ENCODE results near the gene KCNQ5.
"Not testable (repeated sequence)": the region's sequence is repeated elsewhere in the genome, so short reads cannot be mapped to it uniquely, and the experiment has no call there.

KCNQ5 gene

DNA sequence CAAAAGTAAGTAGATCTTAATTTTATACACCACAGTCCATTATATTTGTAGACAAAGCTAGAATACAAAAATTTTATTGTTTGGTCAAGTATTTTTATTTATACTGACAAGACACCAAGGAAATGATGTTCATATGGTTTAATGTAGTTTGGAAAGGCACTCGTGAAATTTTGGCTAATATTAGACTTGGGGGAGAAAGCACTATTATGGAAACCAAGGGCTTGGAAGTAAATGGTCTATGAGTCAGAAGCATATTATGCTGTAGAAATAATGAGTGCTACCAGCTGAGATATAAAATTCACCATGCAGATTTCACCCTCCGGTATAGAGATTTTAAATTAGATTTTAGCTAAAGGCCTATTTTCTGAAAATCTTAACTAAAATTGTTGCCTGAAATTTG is 233.6 kb downstream of the KCNQ5 start:
- no peak for DNase-seq

DNA sequence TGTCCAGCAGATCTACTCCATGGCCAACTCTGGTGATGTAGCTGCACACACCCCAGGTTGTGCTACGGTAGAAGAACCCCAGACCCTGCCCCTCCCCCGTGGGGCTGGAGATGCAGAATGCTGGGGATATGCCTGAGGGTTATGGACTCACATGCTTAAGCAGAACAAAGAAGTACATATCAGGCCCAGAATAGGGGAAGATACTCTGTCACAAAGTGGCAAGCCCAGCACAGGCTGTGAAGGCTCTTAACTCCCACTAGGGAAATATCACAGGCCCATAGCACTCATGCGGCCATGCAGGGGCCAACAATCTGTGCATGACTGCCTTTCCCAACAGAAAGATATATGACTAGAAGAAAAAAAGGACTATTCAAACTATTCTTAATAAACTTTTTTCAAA is 234.9 kb downstream of the KCNQ5 start:
- no peak for DNase-seq

DNA sequence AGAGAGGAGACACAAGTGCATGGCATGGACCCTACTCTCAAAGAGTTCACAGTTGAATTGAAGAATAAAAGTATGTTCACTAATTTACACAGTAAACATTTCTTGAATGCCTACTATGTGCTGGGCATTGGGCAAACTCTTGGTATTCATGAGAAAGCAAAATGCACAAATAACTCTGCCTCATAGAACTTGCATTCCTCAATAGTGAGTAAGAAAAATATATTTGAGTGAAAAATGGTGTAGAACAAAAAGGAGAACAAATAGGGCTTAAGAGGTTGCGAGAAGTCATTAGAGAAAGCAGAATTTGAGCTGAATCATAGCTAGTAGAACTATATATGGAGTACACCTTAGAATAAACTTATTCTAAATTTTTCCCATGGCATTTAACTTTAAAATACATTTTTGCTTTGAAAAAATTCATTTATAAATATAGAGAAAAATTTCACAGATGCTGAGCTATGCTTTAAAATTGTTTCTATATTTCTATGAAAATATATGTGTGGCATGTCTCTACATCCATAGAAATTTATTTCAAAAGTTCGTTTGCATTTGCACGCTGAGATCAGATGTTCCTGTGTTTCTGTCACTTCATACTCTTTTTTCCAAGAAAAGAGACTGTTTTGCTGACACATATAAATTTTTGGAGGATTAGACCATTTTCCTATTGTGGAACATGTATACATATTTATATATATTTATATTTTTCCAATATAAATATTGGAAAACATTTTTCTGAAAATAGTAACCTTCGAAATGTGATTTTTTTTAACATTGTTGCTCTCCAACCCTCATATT is 236.1 kb downstream of the KCNQ5 start:
- DNase-seq: no peak

- no peak for DNase-seq
Observed at GRCh38 chr6:72861059-72861458, 239.2 kb downstream of the KCNQ5 start.

DNA sequence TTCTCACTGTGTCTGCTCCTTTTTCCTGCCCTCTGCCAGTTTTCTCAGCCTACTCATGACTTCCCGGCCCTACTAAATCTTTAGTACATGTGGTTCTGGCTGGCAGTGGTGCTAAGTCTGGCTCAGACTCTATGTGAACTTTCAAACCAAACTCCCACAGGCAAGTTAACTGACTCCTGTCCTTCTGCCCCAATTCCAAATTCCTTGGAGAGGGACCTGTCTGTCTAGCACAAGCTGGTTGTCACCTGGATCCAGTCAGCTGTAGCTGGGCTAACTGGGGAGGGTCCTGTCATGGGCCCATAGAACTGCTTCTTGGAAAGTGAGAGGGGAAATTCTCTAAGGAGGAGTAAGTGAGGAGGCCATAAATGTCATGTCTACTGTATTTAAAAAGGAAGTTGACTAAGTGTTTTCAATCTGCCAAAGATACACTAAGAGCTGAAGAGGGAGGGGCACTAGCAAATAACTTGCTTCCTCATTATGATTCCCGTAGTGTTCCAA is 240.1 kb downstream of the KCNQ5 start:
- no peak for DNase-seq

- no peak for DNase-seq
Observed at GRCh38 chr6:72863131-72863530, 241.3 kb downstream of the KCNQ5 start.

DNA sequence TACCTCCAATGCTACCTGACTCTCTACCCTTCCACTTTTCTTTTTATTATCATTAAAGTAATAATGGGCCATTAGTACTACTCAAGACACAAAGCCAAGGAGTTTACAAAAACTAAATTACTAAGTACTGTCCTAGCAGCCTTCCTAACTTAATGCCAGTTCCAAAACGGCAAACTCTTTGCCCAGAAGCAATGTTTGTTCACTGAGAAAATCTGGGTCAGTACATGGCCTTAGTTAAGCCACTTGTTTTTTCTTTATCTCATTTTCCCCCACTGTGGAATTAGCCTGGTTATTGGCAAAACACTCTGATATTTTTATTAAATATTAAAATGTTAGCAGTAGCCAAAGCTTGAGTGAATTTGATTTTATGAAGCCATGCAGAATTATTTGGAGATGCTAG is 242.4 kb downstream of the KCNQ5 start:
- DNase-seq: no peak

DNA sequence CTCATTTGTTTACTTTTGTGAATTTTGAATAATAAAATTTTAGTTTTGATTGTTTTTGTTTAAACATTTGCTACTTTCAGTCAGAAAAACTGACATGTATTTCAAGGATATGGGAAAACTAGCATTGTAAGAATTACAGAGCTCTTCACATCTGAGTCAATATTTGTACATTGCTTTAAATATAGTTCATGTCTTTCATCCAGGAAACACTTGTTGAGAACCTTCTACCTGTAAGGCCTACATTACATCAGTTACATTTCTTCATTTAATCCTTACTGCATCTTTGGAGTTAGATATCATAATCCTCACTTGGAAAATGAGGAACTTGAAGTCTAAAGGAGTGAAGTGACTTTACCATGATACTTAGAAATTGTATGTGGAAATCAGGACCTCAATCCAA is 242.9 kb downstream of the KCNQ5 start:
- no peak for DNase-seq

DNA sequence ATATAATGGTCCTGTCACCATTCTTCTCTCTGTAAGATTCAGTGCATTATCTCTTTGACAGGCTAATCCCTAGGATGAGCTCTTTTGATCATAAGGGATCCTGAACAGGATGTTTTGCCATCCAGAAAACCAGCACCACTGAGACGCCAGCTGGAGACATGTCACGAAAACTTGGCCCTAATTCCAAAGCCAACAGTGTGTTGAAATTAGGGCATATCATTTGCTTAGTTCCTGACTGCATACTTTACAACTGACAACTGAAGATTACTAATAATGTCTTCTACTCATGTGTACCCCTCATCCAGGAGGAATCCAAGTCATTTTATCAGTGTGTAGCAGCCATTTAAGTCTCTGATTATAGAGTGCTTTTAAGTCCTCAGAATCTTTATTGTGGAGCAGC is 243.6 kb downstream of the KCNQ5 start:
- no peak for DNase-seq

DNA sequence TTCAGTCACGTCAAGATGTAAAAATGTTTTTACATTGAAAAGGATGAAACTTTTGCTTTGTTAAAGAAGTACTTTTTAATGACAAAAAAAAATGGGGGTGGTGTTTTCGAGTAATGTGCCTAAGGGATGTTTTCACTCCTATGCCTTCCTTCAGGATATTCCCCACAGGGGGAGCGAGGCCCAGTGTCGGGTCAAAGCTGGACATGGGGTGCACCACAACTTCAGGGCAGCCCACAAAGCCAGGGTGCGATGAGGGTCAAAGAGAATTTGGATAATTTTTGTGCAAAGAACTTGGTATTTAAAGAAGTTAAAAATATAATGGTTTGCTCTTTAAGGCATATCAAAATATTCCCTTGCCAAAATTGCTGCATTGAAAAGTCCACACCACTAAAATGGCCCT is 247.8 kb downstream of the KCNQ5 start:
- no peak for DNase-seq

GRCh38 chr6:72873433-72873832 is 251.6 kb downstream of the KCNQ5 start:
- no peak for DNase-seq

DNA sequence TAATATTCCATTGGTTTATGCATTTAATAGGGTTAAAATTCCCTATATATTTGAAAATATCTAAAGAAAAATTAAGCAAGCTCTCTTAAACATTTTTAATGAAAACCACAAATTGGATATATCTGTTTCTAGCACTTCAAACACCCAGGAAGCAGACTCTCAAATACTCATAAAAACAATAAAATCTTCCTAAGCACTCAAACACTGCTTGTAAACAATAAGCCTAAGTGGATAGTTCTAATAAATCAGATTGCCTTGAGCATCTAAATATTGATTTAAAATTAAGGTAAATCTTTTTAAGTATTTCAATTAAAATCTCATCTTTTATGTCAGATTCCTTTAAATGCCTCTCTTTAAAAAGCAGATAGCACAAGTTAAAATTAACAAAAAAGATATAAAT is 254.4 kb downstream of the KCNQ5 start:
- no peak for DNase-seq

DNA sequence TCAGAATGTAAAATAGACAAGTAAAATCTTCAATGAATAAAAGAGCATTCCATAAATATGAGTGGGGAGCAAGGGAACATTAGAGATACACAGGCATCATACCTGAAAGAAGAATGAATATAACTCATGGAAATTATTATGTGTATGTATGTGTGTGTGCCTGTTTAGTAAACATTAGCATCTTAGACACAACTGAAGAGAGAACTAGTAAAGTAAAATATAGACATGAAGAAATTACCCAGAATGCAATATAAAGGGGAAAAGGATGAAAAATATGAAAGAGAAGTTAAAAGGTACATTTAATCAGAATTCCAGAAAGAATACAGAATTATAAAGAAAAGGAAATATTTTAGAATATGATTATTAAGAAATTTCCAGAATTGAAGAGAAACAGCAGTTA is 264.3 kb downstream of the KCNQ5 start:
- no peak for DNase-seq

- DNase-seq: no peak
Observed at GRCh38 chr6:72890233-72890632, 268.4 kb downstream of the KCNQ5 start.

GRCh38 chr6:72890671-72891070 is 268.8 kb downstream of the KCNQ5 start:
- no peak for DNase-seq

DNA sequence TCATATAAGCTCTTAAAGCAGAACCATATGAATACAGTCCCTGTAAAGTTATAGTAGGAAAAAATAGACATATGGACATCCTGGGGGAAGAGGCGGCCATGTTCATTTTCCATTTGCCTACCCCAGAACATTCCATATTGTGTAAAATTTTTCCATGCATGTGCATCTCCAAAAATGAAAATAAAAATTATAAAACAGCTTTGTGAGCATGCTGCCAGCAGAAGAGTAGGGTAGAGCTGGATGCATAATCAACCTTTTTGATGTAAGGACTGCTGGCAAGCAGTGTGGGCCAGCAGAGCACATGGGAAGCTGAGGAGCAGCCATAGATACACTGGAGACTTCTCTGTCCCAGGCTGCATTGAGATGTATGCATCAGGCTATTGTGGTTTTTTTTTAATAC is 271.0 kb downstream of the KCNQ5 start:
- no peak for DNase-seq

- no peak for DNase-seq
Observed at GRCh38 chr6:72894091-72894490, 272.2 kb downstream of the KCNQ5 start.

- not testable (repeated sequence) for DNase-seq
Observed at GRCh38 chr6:72898313-72898712, 276.4 kb downstream of the KCNQ5 start.

GRCh38 chr6:72905705-72906478 is 284.0 kb downstream of the KCNQ5 start:
- DNase-seq: no peak

- DNase-seq: no peak
Observed at GRCh38 chr6:72911463-72912155, 289.7 kb downstream of the KCNQ5 start.

DNA sequence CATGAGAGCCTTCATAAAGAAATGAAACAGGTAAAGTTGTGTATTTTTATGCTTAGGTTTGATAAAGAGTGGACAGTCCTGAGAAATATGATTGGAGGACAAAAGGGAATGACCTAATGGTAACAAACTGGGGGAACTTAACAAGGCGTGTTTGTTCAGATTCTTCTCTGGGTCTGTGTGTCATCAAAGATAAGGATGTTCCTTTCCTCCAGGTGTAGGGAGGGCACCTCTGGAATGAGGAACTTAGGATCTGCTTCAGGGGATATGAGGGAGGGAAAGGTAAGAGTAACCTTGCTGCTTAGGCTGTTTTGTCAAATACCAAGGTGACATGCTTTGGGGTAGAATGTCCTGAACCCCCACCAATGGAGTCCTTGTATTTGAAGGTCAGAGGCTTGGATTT is 291.9 kb downstream of the KCNQ5 start:
- no peak for DNase-seq

DNA sequence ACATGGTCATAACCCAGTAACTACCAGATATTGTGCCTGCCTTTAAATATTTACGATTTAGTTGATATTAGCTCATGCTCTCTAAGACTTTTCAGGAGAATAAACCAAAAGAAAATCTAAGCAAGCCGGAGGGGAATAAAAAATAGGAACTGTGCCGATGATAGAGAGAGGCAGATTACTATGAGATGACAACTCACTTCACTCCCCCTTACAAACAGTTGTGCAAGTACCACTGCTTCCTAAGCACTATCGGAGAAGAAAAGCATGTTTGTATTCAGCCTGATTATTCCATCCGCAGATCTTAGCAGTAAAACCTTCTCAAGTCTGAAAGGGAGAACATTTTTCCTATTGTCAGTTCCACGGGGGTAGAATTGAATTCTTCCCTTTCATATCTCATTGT is 294.4 kb downstream of the KCNQ5 start:
- DNase-seq: no peak

GRCh38 chr6:72916906-72917305 is 295.0 kb downstream of the KCNQ5 start:
- no peak for DNase-seq

GRCh38 chr6:72922401-72922800 is 300.5 kb downstream of the KCNQ5 start:
- no peak for DNase-seq

All from stimulated activated naive CD4-positive, alpha-beta T cell treated with Interleukin-2 at 50 U/mL for 16 hours (primary cell).